Measurements from ENCODE around the gene CCDC69. TPM values are rescaled to one million over a fixed set of nuclear protein-coding genes. Genes with fewer than 3 reads are reported as not detected.
A peak's percentile ranks its signal among the peaks of the same experiment; 100 is the strongest.
"Not testable (repeated sequence)": the region's sequence is repeated elsewhere in the genome, so short reads cannot be mapped to it uniquely, and the experiment has no call there.

Gene CCDC69
- total RNA-seq, 1 donor from 2014 or later = 167 TPM

- Histone ChIP-seq H3K27ac (replicated peaks) (no peak overlapping the region), H3K9me3 (replicated peaks) (no peaks in the 10 kb centered on the region), H3K27me3 (ENCODE audit: low read depth) (no peaks in the 10 kb centered on the region), H3K4me3 (no peak overlapping the region), H3K36me3 (peaks cover 50% of the 10 kb centered on the region), H3K4me1 (peaks cover 1% of the 10 kb centered on the region)
- TF ChIP-seq CTCF (IDR thresholded peaks at IDR 0.05; ENCODE audit: borderline replicate concordance) = no peak
- no peak for DNase-seq
- intact Hi-C loops (cut with micrococcal nuclease) = no loop called here
Measured at GRCh38 chr5:151179489-151179840, 44.4 kb downstream of the CCDC69 start.

GRCh38 chr5:151178777-151179488 lies 45.0 kb downstream of the CCDC69 start:
- no peak for TF ChIP-seq CTCF (IDR thresholded peaks at IDR 0.05; ENCODE audit: borderline replicate concordance)
- DNase-seq = no peak
- no peak overlapping the region for H3K27ac ChIP-seq (replicated peaks)
- H3K9me3 ChIP-seq (replicated peaks) = no peaks in the 10 kb centered on the region
- H3K4me1 ChIP-seq = peaks cover 7% of the 10 kb centered on the region
- no peak overlapping the region for H3K4me3 ChIP-seq
- intact Hi-C loops (cut with micrococcal nuclease) = no loop called here
- H3K27me3 ChIP-seq (ENCODE audit: low read depth) = no peaks in the 10 kb centered on the region
- H3K36me3 ChIP-seq = peaks cover 45% of the 10 kb centered on the region

- Histone ChIP-seq H3K27ac (replicated peaks) (no peak overlapping the region), H3K36me3 (peaks cover 39% of the 10 kb centered on the region), H3K27me3 (ENCODE audit: low read depth) (no peaks in the 10 kb centered on the region), H3K9me3 (replicated peaks) (no peaks in the 10 kb centered on the region), H3K4me3 (no peak overlapping the region), H3K4me1 (peaks cover 11% of the 10 kb centered on the region)
- TF ChIP-seq CTCF (IDR thresholded peaks at IDR 0.05; ENCODE audit: borderline replicate concordance) = no peak
- intact Hi-C loops (cut with micrococcal nuclease) = no loop called here
- no peak for DNase-seq
Measured at GRCh38 chr5:151178372-151178771, 45.5 kb downstream of the CCDC69 start.

DNA sequence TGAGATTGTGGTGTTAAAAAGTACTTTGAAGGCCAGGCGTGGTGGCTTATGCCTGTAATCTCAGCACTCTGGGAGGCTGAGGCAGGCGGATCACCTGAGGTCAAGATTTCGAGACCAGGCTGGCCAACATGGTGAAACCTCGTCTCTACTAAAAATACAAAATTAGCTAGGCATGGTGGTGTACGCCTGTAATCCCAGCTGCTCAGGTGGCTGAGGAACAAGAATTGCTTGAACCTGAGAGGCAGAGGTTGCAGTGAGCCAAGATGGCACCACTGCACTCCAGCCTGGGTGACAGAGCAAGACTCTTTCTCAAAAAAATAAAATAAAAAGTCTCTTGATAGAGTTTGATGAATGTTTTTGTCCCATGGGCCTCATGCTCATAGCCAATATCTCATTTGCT lies 47.6 kb downstream of the CCDC69 start:
- H3K9me3 ChIP-seq (replicated peaks); H3K4me3 ChIP-seq; DNase-seq; intact Hi-C loops (cut with micrococcal nuclease); H3K27me3 ChIP-seq (ENCODE audit: low read depth); H3K27ac ChIP-seq (replicated peaks): not testable (repeated sequence)
- Histone ChIP-seq H3K36me3 (peaks cover 21% of the 10 kb centered on the region), H3K4me1 (peaks cover 11% of the 10 kb centered on the region)

GRCh38 chr5:151174612-151175101 lies 49.2 kb downstream of the CCDC69 start:
- H3K4me3 ChIP-seq = peak overlapping the region; percentile 22
- H3K9me3 ChIP-seq (replicated peaks) = no peaks in the 10 kb centered on the region
- peak overlapping the region; percentile 10 for H3K27ac ChIP-seq (replicated peaks)
- H3K36me3 ChIP-seq = peaks cover 10% of the 10 kb centered on the region
- no peak for TF ChIP-seq CTCF (IDR thresholded peaks at IDR 0.05; ENCODE audit: borderline replicate concordance)
- peaks cover 11% of the 10 kb centered on the region for H3K4me1 ChIP-seq
- no peaks in the 10 kb centered on the region for H3K27me3 ChIP-seq (ENCODE audit: low read depth)
- DNase-seq = no peak
- intact Hi-C loops (cut with micrococcal nuclease) = no loop called here
